ENCODE results near the gene RFX5. TPM values are rescaled to one million over a fixed set of nuclear protein-coding genes. Genes with fewer than 3 reads are reported as not detected.

The RFX5 gene
- total and polyA plus RNA-seq, 9 of the 15 experiments (the other 6 are each of a cell fraction or from before 2014, with no cell fraction given), result 3.8 to 48.2 (median 32.2) TPM

DNA sequence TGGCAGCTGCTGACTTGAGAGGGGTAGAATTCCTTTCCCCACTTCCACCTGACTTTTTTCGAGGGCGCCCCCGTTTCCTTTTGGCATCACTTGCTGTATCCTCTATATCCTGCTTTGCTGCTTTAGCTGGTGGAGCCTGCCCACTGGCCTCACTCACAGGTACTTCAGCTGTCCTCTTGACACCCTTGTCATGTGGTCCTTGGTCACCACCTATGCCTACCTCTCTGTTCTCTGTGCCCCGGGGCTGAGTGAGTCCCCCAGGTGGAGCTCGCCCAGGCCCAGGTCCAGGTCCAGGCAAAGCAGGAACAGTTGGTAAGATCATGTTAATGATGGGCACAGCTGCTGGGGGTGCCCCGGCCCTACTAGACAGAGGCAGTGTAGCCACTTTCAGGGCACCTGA lies 4.5 kb downstream of the RFX5 start:
- intact Hi-C loops (cut with micrococcal nuclease), result loop anchor here (5.0 to 10.0 kb wide), 3 partner anchors 58 to 392 kb away; partner anchors contain the start of gene ZNF687
- WGBS (ENCODE audit: insufficient coverage, low coverage, missing lambda C conversion rate), result 96% methylated on average over 6 of the region's 6 CpGs
- no TSS peak for BruUV-seq (replicated peaks)
- ATAC-seq (no peak), DNase-seq (ENCODE audit: extremely low read depth in 1 of 4, low spot score in 3 of 4) (no peak), FAIRE-seq (no peak)
- ChIA-PET CTCF (ENCODE audit: low intra/inter-chr PET ratio) (interaction anchor here (4.7 kb wide), 1 partner anchor 42 kb away, joined by 50 read pairs; no protein-coding TSS in a partner anchor), POLR2A (interaction anchor here (0.6 to 5.8 kb wide), 4 partner anchors 15 to 189 kb away, joined by 3 to 39 read pairs (median 4); partner anchors contain the start of gene PI4KB)
- Histone ChIP-seq H3K9ac (ENCODE audit: insufficient read depth in 1 of 2, low read depth in 2 of 2, low read length in 2 of 2) (no peak overlapping the region), H2AFZ (ENCODE audit: low read depth, low read length) (no peak overlapping the region), H3K27me3 (ENCODE audit: control insufficient read depth in 2 of 2, insufficient read depth in 2 of 2, low read length in 2 of 2) (no peaks in the 10 kb centered on the region), H3K4me3 (no peak overlapping the region), H3K4me1 (replicated peaks in 1 of 2; ENCODE audit: control insufficient read depth in 2 of 2, insufficient read depth in 2 of 2, low read length in 2 of 2) (peaks cover 0 to 8% of the 10 kb centered on the region in 2 experiments; a peak in 3 of 5 replicates), H3K9me3 (replicated peaks; ENCODE audit: control insufficient read depth, insufficient read depth, low read depth, low read length) (no peaks in the 10 kb centered on the region), H3K9me1 (ENCODE audit: control insufficient read depth, insufficient read depth, low read length) (no peaks in the 10 kb centered on the region), H3K79me2 (ENCODE audit: control insufficient read depth, insufficient read depth, low read length) (peaks cover 10% of the 10 kb centered on the region), H4K20me1 (replicated peaks; ENCODE audit: control insufficient read depth, insufficient read depth, low read length) (no peaks in the 10 kb centered on the region), H3K36me3 (ENCODE audit: control insufficient read depth, insufficient read depth, low read length) (peaks cover 33% of the 10 kb centered on the region; the same call in 2 of the 3 replicates), H3K27ac (ENCODE audit: extremely low read depth, low read depth, low read length) (no peak overlapping the region), H3K4me2 (ENCODE audit: insufficient read depth, low read length) (no peak overlapping the region)
- in situ Hi-C loops (cut with MboI), result no loop called here
- TF ChIP-seq ZNF408 (CRISPR knock-in tag; IDR thresholded peaks at IDR 0.05; ENCODE audit: low read depth) (no peak), NEUROD1 (IDR thresholded peaks at IDR 0.05; ENCODE audit: borderline replicate concordance, low read depth, low read length, partially characterized antibody) (no peak), NCOA2 (IDR thresholded peaks at IDR 0.05; ENCODE audit: partially characterized antibody in 2 of 2) (no peak), RHOXF2B (CRISPR knock-in tag; conservative IDR thresholded peaks at IDR 0.05) (no peak)

- H2AFZ ChIP-seq (ENCODE audit: low read depth, low read length), result no peak overlapping the region
- no TSS peak for BruUV-seq (replicated peaks)
- CTCF ChIA-PET (ENCODE audit: low intra/inter-chr PET ratio), result interaction anchor here (4.7 kb wide), 1 partner anchor 41 kb away, joined by 50 read pairs; no protein-coding TSS in a partner anchor
- DNase-seq (ENCODE audit: extremely low read depth in 1 of 4, low spot score in 3 of 4) (no peak), ATAC-seq (no peak), FAIRE-seq (no peak)
- 66% methylated on average over 2 of the region's 2 CpGs for WGBS (ENCODE audit: insufficient coverage, low coverage, missing lambda C conversion rate)
- H4K20me1 ChIP-seq (replicated peaks; ENCODE audit: control insufficient read depth, insufficient read depth, low read length), result no peaks in the 10 kb centered on the region
- no peak overlapping the region for H3K4me2 ChIP-seq (ENCODE audit: insufficient read depth, low read length)
- H3K27me3 ChIP-seq (ENCODE audit: control insufficient read depth in 2 of 2, insufficient read depth in 2 of 2, low read length in 2 of 2), result no peaks in the 10 kb centered on the region
- intact Hi-C loops (cut with micrococcal nuclease), result loop anchor here (5.0 to 10.0 kb wide), 3 partner anchors 57 to 393 kb away; partner anchors contain the start of gene ZNF687
- in situ Hi-C loops (cut with MboI), result no loop called here
- no peak overlapping the region for H3K9ac ChIP-seq (ENCODE audit: insufficient read depth in 1 of 2, low read depth in 2 of 2, low read length in 2 of 2)
- no peak overlapping the region for H3K27ac ChIP-seq (ENCODE audit: extremely low read depth, low read depth, low read length)
- POLR2A ChIA-PET, result interaction anchor here (1.0 to 5.8 kb wide), 4 partner anchors 12 to 61 kb away, joined by 4 to 39 read pairs (median 6); partner anchors contain the start of genes PI4KB and ZNF687
- peaks cover 0 to 7% of the 10 kb centered on the region in 2 experiments; a peak in 3 of 5 replicates for H3K4me1 ChIP-seq (replicated peaks in 1 of 2; ENCODE audit: control insufficient read depth in 2 of 2, insufficient read depth in 2 of 2, low read length in 2 of 2)
- peaks cover 33% of the 10 kb centered on the region; the same call in 2 of the 3 replicates for H3K36me3 ChIP-seq (ENCODE audit: control insufficient read depth, insufficient read depth, low read length)
- no peaks in the 10 kb centered on the region for H3K9me3 ChIP-seq (replicated peaks; ENCODE audit: control insufficient read depth, insufficient read depth, low read depth, low read length)
- H3K9me1 ChIP-seq (ENCODE audit: control insufficient read depth, insufficient read depth, low read length), result no peaks in the 10 kb centered on the region
- no peak overlapping the region for H3K4me3 ChIP-seq
- peaks cover 10% of the 10 kb centered on the region for H3K79me2 ChIP-seq (ENCODE audit: control insufficient read depth, insufficient read depth, low read length)
- TF ChIP-seq GABPA (tag; conservative IDR thresholded peaks at IDR 0.05; ENCODE audit: low read depth) (no peak), RAD51 (IDR thresholded peaks at IDR 0.05; ENCODE audit: borderline replicate concordance, low read depth) (no peak), MCM3 (IDR thresholded peaks at IDR 0.05) (no peak), SMAD2 (IDR thresholded peaks at IDR 0.05; ENCODE audit: low read depth, low read length) (no peak), ARID1B (IDR thresholded peaks at IDR 0.05) (no peak), RBM15 (IDR thresholded peaks at IDR 0.05; ENCODE audit: insufficient read depth, low read length) (no peak), MAFK (IDR thresholded peaks at IDR 0.05; ENCODE audit: low read length) (no peak), MYC (IDR thresholded peaks at IDR 0.05; ENCODE audit: low read depth, low read length) (no peak), MYC (CRISPR knock-in tag; IDR thresholded peaks at IDR 0.05; ENCODE audit: borderline replicate concordance, low read depth) (no peak)
- TF ChIP-seq, protein P1, sequence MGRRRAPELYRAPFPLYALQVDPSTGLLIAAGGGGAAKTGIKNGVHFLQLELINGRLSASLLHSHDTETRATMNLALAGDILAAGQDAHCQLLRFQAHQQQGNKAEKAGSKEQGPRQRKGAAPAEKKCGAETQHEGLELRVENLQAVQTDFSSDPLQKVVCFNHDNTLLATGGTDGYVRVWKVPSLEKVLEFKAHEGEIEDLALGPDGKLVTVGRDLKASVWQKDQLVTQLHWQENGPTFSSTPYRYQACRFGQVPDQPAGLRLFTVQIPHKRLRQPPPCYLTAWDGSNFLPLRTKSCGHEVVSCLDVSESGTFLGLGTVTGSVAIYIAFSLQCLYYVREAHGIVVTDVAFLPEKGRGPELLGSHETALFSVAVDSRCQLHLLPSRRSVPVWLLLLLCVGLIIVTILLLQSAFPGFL (CRISPR knock-in tag; IDR thresholded peaks at IDR 0.05), result no peak
Measured at GRCh38 chr1:151342021-151342420, 5.0 kb downstream of the RFX5 start.

Measured in K562 (cell line).